GM18873 (cell line): Measurements from ENCODE around the gene UGT1A8.

Experiments
- ATAC-seq: cut with Tn5 transposase; IDR thresholded peaks from one replicate; pipeline ENCODE4 v1.9.1; 2021; ENCODE audit warnings: mild to moderate bottlenecking, moderate library complexity, moderate number of reproducible peaks; ENCODE audit not compliant: unreplicated experiment, low FRiP score

The UGT1A8 gene

DNA sequence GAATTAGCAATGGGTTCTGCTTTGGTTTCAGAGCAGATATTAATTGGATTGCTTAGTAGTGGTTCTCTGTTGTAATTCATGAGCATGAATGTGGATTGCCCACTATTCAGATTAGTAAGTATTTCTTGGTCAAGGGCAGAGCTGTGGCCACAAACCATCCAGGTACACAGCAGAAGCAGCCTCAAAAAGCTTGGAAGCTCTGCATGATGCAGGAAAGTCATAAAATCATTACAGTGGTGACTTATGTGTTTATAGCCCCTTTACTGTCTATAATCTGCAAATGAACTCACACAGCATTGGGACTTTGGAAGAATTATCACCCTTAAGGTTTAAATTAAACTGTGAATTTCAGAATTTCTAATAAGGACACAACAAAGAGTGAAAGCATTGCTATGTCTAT, 140.7 kb downstream of the UGT1A8 start:
- ATAC-seq, result no peak

DNA sequence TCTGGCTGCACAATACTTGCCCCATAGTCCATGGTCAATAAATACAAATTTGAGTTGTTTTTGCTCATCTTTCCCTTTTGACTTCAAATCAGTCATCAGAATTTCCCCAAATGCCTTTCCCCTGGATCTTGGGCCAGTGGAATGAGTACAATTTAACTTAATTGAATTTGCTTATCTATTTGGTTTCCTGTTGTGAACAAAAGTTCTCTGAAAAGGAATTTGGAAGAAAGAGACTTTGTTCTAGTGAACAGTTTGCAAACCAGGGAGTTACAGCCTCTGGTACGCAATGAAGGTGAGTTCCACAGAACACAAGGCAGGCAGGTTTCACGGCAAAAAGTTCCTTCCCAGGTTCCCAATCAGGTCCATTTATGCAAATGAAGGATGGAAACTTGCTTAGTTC, 141.4 kb downstream of the UGT1A8 start:
- ATAC-seq, result no peak

DNA sequence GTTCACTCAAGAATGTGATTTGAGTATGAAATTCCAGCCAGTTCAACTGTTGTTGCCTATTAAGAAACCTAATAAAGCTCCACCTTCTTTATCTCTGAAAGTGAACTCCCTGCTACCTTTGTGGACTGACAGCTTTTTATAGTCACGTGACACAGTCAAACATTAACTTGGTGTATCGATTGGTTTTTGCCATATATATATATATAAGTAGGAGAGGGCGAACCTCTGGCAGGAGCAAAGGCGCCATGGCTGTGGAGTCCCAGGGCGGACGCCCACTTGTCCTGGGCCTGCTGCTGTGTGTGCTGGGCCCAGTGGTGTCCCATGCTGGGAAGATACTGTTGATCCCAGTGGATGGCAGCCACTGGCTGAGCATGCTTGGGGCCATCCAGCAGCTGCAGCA, 142.6 kb downstream of the UGT1A8 start, which contains the start of gene UGT1A1:
Gene UGT1A1, plus strand, starts transcription at position 228 of the 400 bp plus-strand sequence. Its CDS starts 18 bp downstream, at position 246.
- ATAC-seq, result no peak

DNA sequence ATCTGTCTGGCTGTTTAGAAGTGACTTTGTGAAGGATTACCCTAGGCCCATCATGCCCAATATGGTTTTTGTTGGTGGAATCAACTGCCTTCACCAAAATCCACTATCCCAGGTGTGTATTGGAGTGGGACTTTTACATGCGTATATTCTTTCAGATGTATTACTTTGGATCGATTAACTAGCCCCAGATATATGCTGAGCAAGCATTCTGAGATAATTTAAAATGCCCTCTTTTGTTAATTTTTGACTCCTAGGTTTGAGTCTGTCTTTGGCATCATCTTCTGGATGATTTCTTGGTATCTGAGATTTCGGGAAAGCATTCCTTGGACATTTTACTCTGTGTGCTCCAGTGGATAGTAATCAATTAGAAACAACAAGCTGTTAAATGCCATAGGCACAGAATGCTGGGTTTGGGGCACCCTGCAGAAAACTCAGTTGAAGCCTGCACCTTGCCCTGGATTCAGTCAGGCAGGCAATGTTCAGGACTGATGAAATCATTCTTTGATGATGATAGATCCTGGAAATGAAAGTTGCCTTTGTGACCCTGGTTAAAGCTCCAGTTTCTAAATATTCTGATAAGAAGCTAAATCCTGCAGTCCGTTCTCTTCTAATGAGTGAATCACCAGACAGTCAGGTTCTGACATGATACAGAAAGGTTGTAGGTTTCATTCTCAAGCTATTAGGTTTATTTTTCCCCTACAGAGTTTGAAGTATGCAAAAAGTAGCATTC, 143.8 kb downstream of the UGT1A8 start:
- ATAC-seq, result no peak

DNA sequence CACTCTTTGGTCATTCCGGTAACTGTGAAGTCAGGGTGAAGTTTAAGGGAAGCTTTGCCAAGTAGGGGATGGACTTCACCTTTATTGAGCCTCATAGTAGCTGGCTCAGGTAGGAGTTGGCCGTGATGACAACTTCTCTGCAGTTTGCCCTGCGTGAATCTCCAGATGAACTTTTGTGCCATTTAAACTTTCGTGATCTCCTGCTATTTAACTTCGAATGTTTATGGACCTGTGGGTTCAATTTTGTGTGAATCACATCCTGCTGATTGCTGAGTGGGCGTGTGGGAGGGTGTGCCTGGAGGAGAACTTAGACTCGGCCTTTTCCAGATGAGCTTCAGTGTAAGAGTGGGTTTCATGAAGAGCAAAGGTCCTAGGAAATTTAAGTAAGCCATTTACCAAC, 146.8 kb downstream of the UGT1A8 start:
- no peak for ATAC-seq

DNA sequence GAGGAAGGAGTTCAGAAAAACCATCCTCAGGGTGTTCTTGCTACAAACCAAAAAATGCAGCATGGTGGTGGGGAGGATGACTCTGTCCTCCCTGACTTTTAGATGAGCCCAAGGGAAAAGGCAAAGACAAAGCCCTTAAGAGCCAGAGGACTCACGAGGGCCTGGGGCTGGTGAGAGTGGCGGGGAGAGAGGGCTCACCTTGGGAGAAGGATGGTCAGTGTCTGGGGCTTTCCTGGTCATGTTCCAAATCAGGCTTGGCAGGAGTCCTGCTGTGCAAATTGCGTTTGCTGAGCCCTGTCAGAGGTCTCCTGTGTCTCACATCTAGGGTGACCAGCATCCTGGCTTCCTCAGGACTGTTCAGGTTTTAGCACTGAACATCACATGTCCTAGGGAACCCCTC, 147.3 kb downstream of the UGT1A8 start:
- ATAC-seq, result no peak

DNA sequence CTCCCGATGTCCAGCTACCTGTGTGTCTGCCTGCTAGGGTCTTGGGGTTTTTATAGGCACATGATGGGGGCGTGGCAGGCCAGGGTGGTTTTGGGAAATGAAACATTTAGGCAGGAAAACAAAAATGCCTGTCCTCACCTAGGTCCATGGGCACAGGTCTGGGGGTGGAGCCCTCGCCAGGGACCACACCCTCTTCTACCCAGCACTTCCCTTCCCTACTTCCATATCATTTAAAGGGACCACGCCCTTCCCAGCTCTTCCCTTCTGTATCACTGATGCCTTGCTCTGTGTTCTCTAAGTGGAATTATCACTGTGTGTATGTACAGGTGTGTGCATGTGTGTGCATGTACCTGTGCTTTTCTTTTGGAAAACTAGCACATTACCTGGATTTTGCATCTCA, 149.0 kb downstream of the UGT1A8 start:
- ATAC-seq, result no peak

DNA sequence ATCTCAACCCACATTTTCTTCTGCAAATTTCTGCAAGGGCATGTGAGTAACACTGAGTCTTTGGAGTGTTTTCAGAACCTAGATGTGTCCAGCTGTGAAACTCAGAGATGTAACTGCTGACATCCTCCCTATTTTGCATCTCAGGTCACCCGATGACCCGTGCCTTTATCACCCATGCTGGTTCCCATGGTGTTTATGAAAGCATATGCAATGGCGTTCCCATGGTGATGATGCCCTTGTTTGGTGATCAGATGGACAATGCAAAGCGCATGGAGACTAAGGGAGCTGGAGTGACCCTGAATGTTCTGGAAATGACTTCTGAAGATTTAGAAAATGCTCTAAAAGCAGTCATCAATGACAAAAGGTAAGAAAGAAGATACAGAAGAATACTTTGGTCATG, 150.6 kb downstream of the UGT1A8 start:
- no peak for ATAC-seq

DNA sequence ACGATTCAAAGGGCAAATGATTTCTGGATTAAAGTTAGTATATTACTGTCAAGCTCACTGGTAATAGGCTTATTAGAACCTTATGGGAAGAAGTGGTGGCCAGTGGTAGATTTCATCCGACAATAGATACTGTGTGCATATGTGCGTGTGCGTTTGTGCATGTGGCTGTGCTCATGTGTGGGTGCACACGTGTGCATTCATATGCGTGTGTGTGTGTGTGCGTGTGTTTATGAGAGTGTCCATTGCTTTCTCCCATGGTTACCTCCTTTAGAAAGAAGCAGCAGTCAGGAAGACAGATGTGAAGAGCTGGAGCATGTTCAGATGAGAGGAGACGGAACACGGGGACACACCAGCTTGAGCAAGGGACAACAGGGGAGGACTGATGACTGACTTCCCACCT, 151.8 kb downstream of the UGT1A8 start:
- ATAC-seq, result no peak

DNA sequence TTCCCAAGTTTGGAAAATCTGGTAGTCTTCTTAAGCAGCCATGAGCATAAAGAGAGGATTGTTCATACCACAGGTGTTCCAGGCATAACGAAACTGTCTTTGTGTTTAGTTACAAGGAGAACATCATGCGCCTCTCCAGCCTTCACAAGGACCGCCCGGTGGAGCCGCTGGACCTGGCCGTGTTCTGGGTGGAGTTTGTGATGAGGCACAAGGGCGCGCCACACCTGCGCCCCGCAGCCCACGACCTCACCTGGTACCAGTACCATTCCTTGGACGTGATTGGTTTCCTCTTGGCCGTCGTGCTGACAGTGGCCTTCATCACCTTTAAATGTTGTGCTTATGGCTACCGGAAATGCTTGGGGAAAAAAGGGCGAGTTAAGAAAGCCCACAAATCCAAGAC, 154.7 kb downstream of the UGT1A8 start:
- no peak for ATAC-seq

DNA sequence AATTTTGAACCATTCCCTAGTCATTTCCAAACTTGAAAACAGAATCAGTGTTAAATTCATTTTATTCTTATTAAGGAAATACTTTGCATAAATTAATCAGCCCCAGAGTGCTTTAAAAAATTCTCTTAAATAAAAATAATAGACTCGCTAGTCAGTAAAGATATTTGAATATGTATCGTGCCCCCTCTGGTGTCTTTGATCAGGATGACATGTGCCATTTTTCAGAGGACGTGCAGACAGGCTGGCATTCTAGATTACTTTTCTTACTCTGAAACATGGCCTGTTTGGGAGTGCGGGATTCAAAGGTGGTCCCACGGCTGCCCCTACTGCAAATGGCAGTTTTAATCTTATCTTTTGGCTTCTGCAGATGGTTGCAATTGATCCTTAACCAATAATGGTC, 155.2 kb downstream of the UGT1A8 start:
- ATAC-seq, result no peak

DNA sequence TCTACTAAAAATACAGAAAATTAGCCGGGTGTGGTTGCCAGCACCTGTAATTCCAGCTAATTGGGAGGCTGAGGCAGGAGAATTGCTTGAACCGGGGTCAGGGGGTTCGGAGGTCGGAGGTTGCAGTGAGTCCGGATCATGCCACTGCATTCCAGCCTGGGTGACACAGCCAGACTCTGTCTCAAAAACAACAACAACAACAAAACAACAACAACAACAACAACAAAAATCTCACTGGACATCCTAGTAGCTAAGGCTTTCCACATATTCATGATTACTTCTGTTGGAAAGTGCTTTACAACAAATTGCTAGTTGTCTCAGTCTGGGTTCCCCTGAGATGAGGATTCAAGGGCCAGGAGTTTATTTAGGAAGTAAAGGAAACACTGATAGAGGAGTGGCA, 156.4 kb downstream of the UGT1A8 start:
- no peak for ATAC-seq

DNA sequence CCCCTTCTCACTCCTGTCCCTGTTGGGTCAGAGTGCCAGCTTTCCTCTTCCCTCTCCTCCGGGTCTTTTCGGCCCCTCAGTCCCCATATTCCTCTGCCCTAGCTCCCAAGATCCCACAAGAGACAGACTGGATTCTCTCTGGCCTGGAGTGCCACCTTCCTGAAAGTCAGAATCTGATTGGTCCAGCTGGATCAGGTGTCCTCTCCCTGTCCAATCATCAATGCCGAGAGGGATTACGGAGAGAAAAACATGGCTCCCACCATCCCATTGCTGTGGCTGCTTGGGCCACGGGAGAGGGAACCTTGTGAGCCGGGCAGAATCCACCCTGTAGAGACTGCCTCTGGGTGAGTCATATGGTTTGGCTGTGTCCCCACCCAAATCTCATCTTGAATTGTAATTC, 158.0 kb downstream of the UGT1A8 start:
- ATAC-seq, result no peak

DNA sequence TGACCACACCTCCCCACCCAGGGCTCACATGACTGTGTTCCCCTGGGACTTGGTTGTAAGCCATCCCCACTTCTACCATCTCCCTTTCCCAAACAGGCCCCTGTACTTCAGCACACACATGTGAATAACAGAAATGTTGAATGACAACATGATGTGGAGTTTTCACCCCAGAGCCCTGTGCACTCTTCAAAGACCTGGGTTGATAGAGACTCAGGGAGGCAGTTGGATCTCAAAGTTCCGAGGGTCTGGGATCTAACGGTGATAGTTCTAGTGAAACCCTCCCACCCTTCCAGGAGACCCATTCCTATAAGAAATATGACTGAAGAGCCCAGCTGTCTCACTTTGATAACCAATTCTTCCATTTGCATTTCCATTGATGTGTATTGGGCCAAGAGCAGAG, 160.6 kb downstream of the UGT1A8 start, which contains the start of gene MROH2A:
Gene MROH2A, plus strand, starts transcription at position 301 of the 400 bp plus-strand sequence. CDS start 1,029 bp downstream, outside the sequence.
- ATAC-seq, result no peak

DNA sequence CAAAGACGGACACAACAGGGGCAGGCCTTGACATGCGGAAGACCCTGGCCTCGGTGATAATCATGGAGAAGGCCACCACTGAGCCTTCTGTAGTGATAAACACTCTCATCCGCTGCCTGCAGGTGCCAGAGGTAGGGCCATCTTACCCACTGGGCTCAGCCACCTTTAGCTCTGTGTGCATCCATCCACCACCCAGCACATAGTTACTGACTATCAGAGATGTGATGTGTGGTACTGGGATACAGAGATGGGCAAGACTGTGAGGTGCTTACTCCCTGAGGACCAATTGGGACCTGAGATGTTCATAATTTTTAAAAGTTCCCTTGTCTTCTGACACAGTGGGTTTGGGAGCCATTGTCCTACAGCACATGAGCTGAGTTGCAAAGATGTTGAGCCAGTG, 162.3 kb downstream of the UGT1A8 start:
- ATAC-seq, result no peak

DNA sequence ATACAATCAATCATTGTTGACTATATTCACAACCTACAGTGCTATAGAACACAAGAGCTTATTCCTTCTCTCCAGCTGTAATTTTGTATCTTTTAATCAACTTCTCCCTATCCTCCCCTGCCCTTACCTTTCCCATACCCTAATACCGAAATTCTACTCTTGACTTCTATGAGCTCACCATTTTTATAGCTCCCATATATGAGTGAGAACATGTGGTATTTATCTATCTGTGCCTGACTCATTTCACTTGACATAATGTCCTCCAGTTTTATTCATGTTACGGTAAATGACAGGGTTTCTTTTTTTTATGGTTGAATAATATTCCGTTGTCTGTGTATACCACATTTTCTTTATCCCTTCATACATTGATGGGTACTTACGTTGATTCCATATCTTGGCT, 163.3 kb downstream of the UGT1A8 start:
- ATAC-seq, result no peak

DNA sequence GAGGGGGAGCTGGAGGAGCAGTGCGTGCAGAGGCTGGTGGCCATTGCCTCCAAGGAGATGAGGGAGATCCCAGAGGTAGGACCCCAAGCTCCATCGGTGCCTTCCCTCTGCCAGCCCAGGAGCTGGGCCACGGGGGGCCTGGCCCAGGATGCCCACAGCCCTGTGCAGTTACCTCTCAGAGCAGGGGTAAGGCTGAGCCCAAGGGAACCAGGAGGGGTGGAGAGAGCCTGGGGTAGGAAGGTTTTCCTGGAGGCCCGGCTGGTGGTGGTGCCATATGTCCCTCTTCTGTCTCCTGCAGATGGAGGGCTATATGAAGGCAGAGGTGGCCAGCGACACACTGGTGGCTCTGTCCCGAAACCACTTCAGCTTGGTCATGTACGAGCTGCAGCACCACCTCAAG, 172.1 kb downstream of the UGT1A8 start:
- no peak for ATAC-seq

DNA sequence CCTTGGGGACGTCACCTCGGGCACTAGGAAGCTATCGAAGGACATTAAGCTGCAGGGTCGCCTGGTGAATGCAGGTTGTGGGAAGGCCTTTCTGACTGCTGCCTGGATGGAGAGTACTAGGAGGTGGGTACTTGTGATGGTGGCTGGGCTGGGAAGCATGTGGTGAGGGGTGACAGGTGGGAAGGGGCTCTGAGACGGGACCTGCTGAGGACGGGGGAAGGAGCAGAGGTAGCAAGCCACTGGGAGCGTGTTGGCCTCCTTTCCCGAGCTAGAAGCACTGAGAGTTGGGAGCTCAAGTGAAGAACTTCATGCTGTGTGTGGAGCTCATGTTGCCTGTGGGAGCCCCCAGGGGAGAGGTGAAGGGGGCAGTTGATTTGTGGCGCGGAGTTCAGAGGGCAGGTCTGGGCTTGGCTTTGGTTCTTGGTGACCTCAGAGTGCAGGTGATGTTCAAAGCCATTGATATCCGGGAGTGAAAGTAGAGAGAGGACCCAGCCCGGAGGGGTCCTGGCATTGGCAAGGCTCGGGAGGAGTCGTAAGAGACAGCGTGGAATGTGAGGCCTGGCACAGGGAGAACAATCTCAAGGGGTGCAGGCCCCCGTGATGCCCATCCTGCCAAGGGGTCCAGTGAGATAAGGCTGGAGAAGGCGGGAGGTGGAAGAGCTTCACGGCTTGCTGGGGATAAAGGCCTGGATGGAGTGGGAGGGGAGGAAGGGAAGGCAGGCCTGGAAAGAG, 173.9 kb downstream of the UGT1A8 start:
- no peak for ATAC-seq

DNA sequence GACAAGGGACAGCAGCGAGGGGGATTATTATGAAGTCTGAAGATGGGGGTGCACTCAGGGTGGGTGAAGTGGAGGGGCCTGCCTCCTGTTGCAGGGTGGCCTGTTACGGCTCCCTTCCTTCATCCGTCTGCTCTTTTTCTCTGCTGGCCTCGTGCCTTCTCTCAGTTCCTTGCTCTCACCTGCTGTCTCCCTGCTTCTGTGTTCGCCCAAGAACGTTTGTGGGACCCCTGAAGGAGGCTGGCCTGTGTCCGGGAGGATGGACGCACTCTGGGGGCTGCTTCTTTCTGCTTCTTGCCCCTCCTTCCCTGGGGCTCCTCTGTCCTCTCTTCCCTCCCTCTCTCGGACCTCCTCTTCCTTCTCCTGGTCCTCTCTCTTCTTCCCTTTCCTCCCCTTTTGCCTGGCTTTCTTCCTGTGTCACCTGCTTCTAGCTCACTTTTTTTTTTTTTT, 174.5 kb downstream of the UGT1A8 start:
- ATAC-seq, result no peak

DNA sequence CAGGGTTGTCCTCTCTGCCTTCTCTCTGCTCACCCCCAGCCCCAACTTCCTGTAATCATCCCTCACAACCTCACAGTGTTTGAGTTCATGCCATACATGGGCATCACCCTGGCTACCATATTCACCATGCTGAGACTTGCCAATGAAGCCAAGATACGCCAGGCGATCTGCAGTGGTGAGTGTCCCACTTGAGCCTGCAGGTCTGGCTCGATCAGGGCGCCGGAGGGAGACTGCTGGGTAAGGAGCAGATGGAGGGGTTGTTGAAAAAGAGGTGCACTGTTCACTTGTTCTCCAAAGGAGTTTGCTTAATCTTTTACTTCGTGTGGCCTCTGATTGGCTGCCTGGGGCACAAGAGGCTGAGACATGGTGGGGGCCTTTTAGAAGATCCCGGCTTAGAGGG, 175.3 kb downstream of the UGT1A8 start:
- no peak for ATAC-seq

DNA sequence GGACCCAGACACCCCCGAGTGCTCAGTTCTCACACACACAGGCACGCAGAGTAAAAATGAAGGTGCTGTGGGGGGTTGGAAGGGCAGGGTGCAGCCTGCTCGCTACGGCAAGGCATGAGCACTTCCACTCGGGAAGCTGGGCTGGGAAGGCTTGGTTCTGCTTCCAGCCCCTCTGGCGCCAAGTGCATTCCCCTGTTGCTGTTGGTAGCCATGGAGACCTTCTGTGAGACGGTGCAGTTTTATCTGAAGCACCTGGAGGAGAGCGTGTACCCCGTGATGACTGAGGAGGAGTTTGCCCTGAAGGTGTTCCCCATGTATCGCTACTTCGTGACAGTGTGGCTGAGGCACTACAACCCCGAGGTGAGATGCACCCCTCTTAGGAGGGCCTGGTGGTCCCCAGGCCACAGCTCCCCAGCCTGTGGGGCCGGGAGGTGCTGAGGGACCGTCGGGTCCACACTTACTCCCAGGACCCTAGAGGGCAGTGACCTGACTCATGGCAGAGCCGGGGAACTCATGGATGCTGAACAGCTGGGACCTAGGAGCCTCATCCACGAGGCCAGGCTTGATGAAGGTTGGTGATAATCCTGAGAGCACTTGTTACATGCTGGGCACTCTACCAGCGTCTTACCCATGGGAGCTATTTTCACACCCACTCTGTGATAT, 176.2 kb downstream of the UGT1A8 start:
- no peak for ATAC-seq
